Measurements from ENCODE around the gene NLK. TPM values are rescaled to one million over a fixed set of nuclear protein-coding genes. Genes with fewer than 3 reads are reported as not detected.

The NLK gene
- total RNA-seq, 1 experiment from 2014 or later: 12.8 TPM

DNA sequence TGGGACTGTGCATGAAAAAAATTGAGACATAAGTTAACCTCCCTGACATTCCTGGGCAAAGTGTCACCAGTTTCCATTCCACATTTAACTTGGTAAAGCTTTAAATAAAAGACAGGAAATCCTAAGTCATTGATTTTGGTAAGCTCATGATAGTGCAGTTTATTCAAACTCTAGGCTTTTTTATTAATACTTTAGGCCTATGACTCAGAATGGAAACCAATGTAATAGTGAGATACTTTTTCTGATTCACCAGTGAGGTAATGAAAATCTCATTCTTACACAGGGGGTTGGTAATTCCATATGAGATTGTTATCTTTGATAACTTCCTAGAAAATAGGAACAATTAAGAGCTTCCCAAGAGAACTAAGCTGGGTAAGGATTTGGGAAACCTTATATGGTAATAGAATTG is 91.1 kb downstream of the NLK start:
- DNase-seq (ENCODE audit: low read depth, low spot score) (no peak), ATAC-seq (no peak)
- no peak overlapping the region for H3K4me2 ChIP-seq (ENCODE audit: low read length)
- intact Hi-C loops (cut with micrococcal nuclease): no loop called here
- no peaks in the 10 kb centered on the region for H3K4me1 ChIP-seq (ENCODE audit: control insufficient read depth in 1 of 2, insufficient read depth in 2 of 2, low read length in 2 of 2)
- H3K9me2 ChIP-seq (ENCODE audit: insufficient read depth): no peaks in the 10 kb centered on the region
- no peaks in the 10 kb centered on the region for H3K79me2 ChIP-seq (ENCODE audit: insufficient read depth, low read length)
- no peaks in the 10 kb centered on the region for H4K20me1 ChIP-seq (ENCODE audit: insufficient read depth)
- no peak overlapping the region for H3K4me3 ChIP-seq (replicated peaks in 1 of 2; ENCODE audit: low read depth in 1 of 2, low read length in 2 of 2)
- H3K27ac ChIP-seq (ENCODE audit: low read depth, low read length): no peak overlapping the region
- TF ChIP-seq POLR2AphosphoS5 (IDR thresholded peaks at IDR 0.05; ENCODE audit: low read depth, low read length): no peak
- TF ChIP-seq, protein P1, sequence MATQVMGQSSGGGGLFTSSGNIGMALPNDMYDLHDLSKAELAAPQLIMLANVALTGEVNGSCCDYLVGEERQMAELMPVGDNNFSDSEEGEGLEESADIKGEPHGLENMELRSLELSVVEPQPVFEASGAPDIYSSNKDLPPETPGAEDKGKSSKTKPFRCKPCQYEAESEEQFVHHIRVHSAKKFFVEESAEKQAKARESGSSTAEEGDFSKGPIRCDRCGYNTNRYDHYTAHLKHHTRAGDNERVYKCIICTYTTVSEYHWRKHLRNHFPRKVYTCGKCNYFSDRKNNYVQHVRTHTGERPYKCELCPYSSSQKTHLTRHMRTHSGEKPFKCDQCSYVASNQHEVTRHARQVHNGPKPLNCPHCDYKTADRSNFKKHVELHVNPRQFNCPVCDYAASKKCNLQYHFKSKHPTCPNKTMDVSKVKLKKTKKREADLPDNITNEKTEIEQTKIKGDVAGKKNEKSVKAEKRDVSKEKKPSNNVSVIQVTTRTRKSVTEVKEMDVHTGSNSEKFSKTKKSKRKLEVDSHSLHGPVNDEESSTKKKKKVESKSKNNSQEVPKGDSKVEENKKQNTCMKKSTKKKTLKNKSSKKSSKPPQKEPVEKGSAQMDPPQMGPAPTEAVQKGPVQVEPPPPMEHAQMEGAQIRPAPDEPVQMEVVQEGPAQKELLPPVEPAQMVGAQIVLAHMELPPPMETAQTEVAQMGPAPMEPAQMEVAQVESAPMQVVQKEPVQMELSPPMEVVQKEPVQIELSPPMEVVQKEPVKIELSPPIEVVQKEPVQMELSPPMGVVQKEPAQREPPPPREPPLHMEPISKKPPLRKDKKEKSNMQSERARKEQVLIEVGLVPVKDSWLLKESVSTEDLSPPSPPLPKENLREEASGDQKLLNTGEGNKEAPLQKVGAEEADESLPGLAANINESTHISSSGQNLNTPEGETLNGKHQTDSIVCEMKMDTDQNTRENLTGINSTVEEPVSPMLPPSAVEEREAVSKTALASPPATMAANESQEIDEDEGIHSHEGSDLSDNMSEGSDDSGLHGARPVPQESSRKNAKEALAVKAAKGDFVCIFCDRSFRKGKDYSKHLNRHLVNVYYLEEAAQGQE (IDR thresholded peaks at IDR 0.05; ENCODE audit: low read depth): no peak
- no peak for TF ChIP-seq ZNF274 (IDR thresholded peaks at IDR 0.05; ENCODE audit: low read depth, low read length)
- no peak for TF ChIP-seq ELF1 (IDR thresholded peaks at IDR 0.05; ENCODE audit: borderline replicate concordance, low read depth)
- TF ChIP-seq, protein P2, sequence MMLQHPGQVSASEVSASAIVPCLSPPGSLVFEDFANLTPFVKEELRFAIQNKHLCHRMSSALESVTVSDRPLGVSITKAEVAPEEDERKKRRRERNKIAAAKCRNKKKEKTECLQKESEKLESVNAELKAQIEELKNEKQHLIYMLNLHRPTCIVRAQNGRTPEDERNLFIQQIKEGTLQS (IDR thresholded peaks at IDR 0.05): no peak
- TF ChIP-seq, protein P3, sequence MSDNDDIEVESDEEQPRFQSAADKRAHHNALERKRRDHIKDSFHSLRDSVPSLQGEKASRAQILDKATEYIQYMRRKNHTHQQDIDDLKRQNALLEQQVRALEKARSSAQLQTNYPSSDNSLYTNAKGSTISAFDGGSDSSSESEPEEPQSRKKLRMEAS (IDR thresholded peaks at IDR 0.05): no peak
- no peak for TF ChIP-seq FOSL1 (IDR thresholded peaks at IDR 0.05; ENCODE audit: low read depth)
- TF ChIP-seq, protein P4, sequence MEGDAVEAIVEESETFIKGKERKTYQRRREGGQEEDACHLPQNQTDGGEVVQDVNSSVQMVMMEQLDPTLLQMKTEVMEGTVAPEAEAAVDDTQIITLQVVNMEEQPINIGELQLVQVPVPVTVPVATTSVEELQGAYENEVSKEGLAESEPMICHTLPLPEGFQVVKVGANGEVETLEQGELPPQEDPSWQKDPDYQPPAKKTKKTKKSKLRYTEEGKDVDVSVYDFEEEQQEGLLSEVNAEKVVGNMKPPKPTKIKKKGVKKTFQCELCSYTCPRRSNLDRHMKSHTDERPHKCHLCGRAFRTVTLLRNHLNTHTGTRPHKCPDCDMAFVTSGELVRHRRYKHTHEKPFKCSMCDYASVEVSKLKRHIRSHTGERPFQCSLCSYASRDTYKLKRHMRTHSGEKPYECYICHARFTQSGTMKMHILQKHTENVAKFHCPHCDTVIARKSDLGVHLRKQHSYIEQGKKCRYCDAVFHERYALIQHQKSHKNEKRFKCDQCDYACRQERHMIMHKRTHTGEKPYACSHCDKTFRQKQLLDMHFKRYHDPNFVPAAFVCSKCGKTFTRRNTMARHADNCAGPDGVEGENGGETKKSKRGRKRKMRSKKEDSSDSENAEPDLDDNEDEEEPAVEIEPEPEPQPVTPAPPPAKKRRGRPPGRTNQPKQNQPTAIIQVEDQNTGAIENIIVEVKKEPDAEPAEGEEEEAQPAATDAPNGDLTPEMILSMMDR (IDR thresholded peaks at IDR 0.05 in 2 of 3, conservative IDR thresholded peaks at IDR 0.05 in 1 of 3; ENCODE audit: borderline replicate concordance in 1 of 3, insufficient read depth in 1 of 3, low read depth in 2 of 3, low read length in 2 of 3): no peak
- no peak for TF ChIP-seq SRF (IDR thresholded peaks at IDR 0.05; ENCODE audit: low read depth)
- TF ChIP-seq POLR2A (IDR thresholded peaks at IDR 0.05; ENCODE audit: borderline replicate concordance, extremely low read depth, insufficient read depth, insufficient read length): no peak
- no peak for TF ChIP-seq CBX3 (IDR thresholded peaks at IDR 0.05; ENCODE audit: low read depth)
- TF ChIP-seq CEBPB (IDR thresholded peaks at IDR 0.05; ENCODE audit: low read depth): no peak
- no peak overlapping the region for H2AFZ ChIP-seq (ENCODE audit: low read depth, low read length, poor library complexity, severe bottlenecking)
- BruUV-seq (replicated peaks): no TSS peak
- ChIA-PET RAD21 (ENCODE audit: low non-redundant PET in 1 of 2, low total read pairs in 2 of 2, uncharacterized antibody in 2 of 2, unreplicated experiment in 2 of 2) (no interaction called here), POLR2A (interaction anchor here (0.9 kb wide), 1 partner anchor 9 kb away, joined by 3 read pairs; no protein-coding TSS in a partner anchor), CTCF (no interaction called here)
- H3K9ac ChIP-seq (ENCODE audit: low read length): no peak overlapping the region
- no peaks in the 10 kb centered on the region for H3K27me3 ChIP-seq (ENCODE audit: insufficient read depth, low read length)
- H3K36me3 ChIP-seq (ENCODE audit: control insufficient read depth in 1 of 2, insufficient read depth in 2 of 2, low read length in 2 of 2): no peaks in the 10 kb centered on the region
- H3K9me3 ChIP-seq (ENCODE audit: control insufficient read depth in 1 of 2, insufficient read depth in 1 of 2, low read depth in 1 of 2, low read length in 2 of 2): no peaks in the 10 kb centered on the region

Measured in HCT116 (cell line).